K562 (cell line): ENCODE results near the gene HPCAL1. TPM values are rescaled to one million over a fixed set of nuclear protein-coding genes. Genes with fewer than 3 reads are reported as not detected.

Experiments
- ATF7 ChIP-seq: fragments of 450-650 bp; IDR thresholded peaks from 2 replicates; pipeline ENCODE4 v1.7.1; 2014; ENCODE audit warnings: mild to moderate bottlenecking, moderate library complexity
- C11orf30 ChIP-seq: fragments of 450-650 bp; IDR thresholded peaks from 2 replicates; pipeline ENCODE4 v1.6.1; 2016; ENCODE audit warnings: low read depth, mild to moderate bottlenecking
- CEBPB ChIP-seq: fragments of 450-650 bp; IDR thresholded peaks from 2 replicates; pipeline ENCODE4 v1.6.1; 2016; ENCODE audit warnings: missing genetic modification characterization, missing compliant biosample characterization
- CXXC5 ChIP-seq: fragments of 250-450 bp; sonication (Bioruptor Pico); IDR thresholded peaks from 2 replicates; pipeline ENCODE4 v1.8.0; 2022; ENCODE audit warnings: inconsistent platforms, mild to moderate bottlenecking, moderate library complexity
- GATAD2A ChIP-seq: fragments of 450-650 bp; IDR thresholded peaks from 2 replicates; pipeline ENCODE4 v1.6.1; 2017
- JUNB ChIP-seq: fragments of 450-650 bp; formaldehyde crosslinking; conservative IDR thresholded peaks from 2 replicates; pipeline ENCODE4 v1.4.0; 2020; ENCODE audit warnings: mild to moderate bottlenecking
- MXI1 ChIP-seq: IDR thresholded peaks from 2 replicates; pipeline ENCODE4 v1.6.1; 2011; ENCODE audit warnings: low read depth, mild to moderate bottlenecking, improper control_type of control experiment, low read length
- POLR3G ChIP-seq: IDR thresholded peaks from 2 replicates; pipeline ENCODE4 v1.6.1; 2011; ENCODE audit not compliant: insufficient read length, insufficient replicate concordance; ENCODE audit errors: extremely low read depth
- RBM17 ChIP-seq: fragments of 200-400 bp; formaldehyde crosslinking; IDR thresholded peaks from 2 replicates; pipeline ENCODE4 v1.6.1; 2017; ENCODE audit warnings: low read depth, mild to moderate bottlenecking, low read length, borderline replicate concordance
- ZBTB8A ChIP-seq: fragments of 450-650 bp; IDR thresholded peaks from 2 replicates; pipeline ENCODE4 v1.6.1; 2018; ENCODE audit warnings: mild to moderate bottlenecking, moderate library complexity; ENCODE audit not compliant: partially characterized antibody
- polyA plus RNA-seq, 8 experiments: library from polyadenylated mRNA; depleted of rRNA in 4 of 8; stranded (reverse) in 5 of 8; unstranded in 3 of 8; fragments of >200 nt; fragmentation: Nextera tagmentation in 2 of 8; fragmentation: Illumina TruSeq in 1 of 8; extraction: Ambion mirVana in 2 of 8; extraction: Trizol in 1 of 8; gene quantifications; 2 replicates each; pipeline versions ENCODE4 v1.2.1 to v1.2.3, GENCODE V29; 2011 to 2014; ENCODE audit warnings: inconsistent platforms in 1 of 8, missing spikeins in 1 of 8
- total RNA-seq, 7 experiments: library from RNA; depleted of rRNA in 6 of 7; stranded (reverse); fragments of >200 nt in 6 of 7; fragmentation: Illumina TruSeq in 2 of 7; extraction: Trizol in 2 of 7; gene quantifications; 2 replicates each; pipeline versions ENCODE4 v1.2.1 to v1.2.3, GENCODE V29; 2011 to 2021; ENCODE audit warnings: low replicate concordance in 1 of 7
- TF ChIP-seq, protein P1 (sequence below): sonication (generic); formaldehyde crosslinking; IDR thresholded peaks from 2 replicates; pipeline ENCODE4 v1.8.0; 2022; ENCODE audit warnings: mild to moderate bottlenecking, missing genetic modification reagents
- TF ChIP-seq, protein P2 (sequence below): fragments of 250-450 bp; sonication (Bioruptor Pico); IDR thresholded peaks from 2 replicates; pipeline ENCODE4 v1.8.0; 2022; ENCODE audit warnings: moderate library complexity, mild to moderate bottlenecking, inconsistent platforms
- TF ChIP-seq, protein P3 (sequence below), 3 experiments: fragments of 200-800 bp in 1 of 3; sonication (Bioruptor generic) in 1 of 3; sonication (generic) in 1 of 3; formaldehyde crosslinking in 1 of 3; IDR thresholded peaks; 2 replicates each; pipeline versions ENCODE4 v1.6.1 to v1.8.0; 2016 to 2022; ENCODE audit warnings: mild to moderate bottlenecking in 2 of 3, missing compliant biosample characterization in 2 of 3, missing genetic modification characterization in 2 of 3, missing genetic modification reagents in 1 of 3
- TF ChIP-seq, protein P4 (sequence below): sonication (generic); formaldehyde crosslinking; IDR thresholded peaks from 2 replicates; pipeline ENCODE4 v1.8.0; 2022; ENCODE audit warnings: mild to moderate bottlenecking, missing genetic modification reagents, borderline replicate concordance
- TF ChIP-seq, protein P5 (sequence below), 2 experiments: IDR thresholded peaks; 2 replicates each; pipeline ENCODE4 v1.6.1; 2011; ENCODE audit warnings: borderline replicate concordance in 1 of 2, control low read depth in 1 of 2, low read depth in 1 of 2, low read length in 1 of 2, mild to moderate bottlenecking in 1 of 2, mixed read lengths in 1 of 2, moderate library complexity in 1 of 2; ENCODE audit not compliant: insufficient read depth in 1 of 2, insufficient read length in 1 of 2, poor library complexity in 1 of 2, severe bottlenecking in 1 of 2; ENCODE audit errors: extremely low read depth in 1 of 2

Gene HPCAL1
- total and polyA plus RNA-seq, 9 of the 15 experiments (the other 6 are each of a cell fraction or from before 2014, with no cell fraction given) = 2.7 to 65.5 (median 23.9) TPM

DNA sequence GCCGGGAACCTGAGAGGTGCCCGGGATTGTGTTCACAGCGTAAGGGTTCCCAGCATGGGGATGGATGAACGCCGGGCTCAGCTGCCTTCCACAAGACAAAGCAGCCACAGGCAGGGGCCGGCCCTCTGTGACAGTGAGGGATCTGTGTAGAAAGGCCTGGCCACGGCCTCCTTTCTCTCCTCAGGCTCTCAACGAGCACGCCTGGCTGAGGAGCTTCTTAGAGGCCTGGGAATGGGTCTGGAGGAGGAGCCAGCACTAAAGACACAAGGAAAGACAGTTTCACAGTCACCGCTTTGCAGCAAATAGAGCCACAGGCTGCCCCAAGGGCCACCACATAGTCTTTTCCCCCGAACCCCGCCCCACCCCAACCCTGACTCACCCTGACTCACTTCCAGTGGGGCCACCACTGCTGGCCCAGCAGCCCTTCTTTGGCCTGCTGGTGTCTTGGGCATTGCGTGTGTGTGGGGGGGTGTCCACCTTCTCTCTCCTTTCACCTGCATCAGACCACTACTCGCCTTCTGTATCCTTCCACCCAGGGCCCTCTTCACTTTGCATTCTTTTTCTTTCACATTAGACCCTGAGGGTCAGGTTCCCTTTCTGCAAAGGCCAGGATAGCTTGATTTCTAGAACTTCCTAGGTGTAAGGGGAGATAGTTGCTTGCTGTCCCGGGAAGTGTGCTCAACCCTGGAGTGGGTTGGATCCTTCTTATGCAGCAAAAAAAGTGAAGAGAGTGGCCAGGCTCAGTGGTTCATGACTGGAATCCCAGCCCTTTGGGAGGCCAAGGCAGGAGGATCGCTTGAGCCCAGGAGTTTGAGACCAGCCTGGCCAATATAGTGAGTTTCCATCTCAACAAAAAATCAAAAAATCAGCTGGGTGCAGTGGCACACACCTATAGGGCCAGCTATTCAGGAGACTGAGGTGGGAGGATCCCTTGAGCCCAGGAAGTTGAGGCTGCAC lies 19.3 kb upstream of the HPCAL1 start (continued):
- TF ChIP-seq, protein P1, sequence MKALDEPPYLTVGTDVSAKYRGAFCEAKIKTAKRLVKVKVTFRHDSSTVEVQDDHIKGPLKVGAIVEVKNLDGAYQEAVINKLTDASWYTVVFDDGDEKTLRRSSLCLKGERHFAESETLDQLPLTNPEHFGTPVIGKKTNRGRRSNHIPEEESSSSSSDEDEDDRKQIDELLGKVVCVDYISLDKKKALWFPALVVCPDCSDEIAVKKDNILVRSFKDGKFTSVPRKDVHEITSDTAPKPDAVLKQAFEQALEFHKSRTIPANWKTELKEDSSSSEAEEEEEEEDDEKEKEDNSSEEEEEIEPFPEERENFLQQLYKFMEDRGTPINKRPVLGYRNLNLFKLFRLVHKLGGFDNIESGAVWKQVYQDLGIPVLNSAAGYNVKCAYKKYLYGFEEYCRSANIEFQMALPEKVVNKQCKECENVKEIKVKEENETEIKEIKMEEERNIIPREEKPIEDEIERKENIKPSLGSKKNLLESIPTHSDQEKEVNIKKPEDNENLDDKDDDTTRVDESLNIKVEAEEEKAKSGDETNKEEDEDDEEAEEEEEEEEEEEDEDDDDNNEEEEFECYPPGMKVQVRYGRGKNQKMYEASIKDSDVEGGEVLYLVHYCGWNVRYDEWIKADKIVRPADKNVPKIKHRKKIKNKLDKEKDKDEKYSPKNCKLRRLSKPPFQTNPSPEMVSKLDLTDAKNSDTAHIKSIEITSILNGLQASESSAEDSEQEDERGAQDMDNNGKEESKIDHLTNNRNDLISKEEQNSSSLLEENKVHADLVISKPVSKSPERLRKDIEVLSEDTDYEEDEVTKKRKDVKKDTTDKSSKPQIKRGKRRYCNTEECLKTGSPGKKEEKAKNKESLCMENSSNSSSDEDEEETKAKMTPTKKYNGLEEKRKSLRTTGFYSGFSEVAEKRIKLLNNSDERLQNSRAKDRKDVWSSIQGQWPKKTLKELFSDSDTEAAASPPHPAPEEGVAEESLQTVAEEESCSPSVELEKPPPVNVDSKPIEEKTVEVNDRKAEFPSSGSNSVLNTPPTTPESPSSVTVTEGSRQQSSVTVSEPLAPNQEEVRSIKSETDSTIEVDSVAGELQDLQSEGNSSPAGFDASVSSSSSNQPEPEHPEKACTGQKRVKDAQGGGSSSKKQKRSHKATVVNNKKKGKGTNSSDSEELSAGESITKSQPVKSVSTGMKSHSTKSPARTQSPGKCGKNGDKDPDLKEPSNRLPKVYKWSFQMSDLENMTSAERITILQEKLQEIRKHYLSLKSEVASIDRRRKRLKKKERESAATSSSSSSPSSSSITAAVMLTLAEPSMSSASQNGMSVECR = no peak
- TF ChIP-seq ATF7 (no peak; the same call in 1 of the 2 replicates), C11orf30 (no peak), GATAD2A (peak; percentile 50; the same call in 1 of the 2 replicates), RBM17 (no peak), CXXC5 (CRISPR knock-in tag) (no peak), CEBPB (tag) (no peak), POLR3G (no peak), JUNB (no peak), ZBTB8A (no peak), MXI1 (no peak)
- TF ChIP-seq, protein P2, sequence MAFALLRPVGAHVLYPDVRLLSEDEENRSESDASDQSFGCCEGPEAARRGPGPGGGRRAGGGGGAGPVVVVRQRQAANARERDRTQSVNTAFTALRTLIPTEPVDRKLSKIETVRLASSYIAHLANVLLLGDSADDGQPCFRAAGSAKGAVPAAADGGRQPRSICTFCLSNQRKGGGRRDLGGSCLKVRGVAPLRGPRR = no peak
- TF ChIP-seq, protein P3, sequence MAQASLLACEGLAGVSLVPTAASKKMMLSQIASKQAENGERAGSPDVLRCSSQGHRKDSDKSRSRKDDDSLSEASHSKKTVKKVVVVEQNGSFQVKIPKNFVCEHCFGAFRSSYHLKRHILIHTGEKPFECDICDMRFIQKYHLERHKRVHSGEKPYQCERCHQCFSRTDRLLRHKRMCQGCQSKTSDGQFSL (CRISPR knock-in tag; IDR thresholded peaks at IDR 0.05) = peak; percentile 97
- TF ChIP-seq, protein P3 (tag; IDR thresholded peaks at IDR 0.05) = peak in 1 of 2 experiments; percentile 68; a peak in 2 of 4 replicates
- TF ChIP-seq, protein P4, sequence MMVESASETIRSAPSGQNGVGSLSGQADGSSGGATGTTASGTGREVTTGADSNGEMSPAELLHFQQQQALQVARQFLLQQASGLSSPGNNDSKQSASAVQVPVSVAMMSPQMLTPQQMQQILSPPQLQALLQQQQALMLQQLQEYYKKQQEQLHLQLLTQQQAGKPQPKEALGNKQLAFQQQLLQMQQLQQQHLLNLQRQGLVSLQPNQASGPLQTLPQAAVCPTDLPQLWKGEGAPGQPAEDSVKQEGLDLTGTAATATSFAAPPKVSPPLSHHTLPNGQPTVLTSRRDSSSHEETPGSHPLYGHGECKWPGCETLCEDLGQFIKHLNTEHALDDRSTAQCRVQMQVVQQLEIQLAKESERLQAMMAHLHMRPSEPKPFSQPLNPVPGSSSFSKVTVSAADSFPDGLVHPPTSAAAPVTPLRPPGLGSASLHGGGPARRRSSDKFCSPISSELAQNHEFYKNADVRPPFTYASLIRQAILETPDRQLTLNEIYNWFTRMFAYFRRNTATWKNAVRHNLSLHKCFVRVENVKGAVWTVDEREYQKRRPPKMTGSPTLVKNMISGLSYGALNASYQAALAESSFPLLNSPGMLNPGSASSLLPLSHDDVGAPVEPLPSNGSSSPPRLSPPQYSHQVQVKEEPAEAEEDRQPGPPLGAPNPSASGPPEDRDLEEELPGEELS = no peak
- TF ChIP-seq, protein P5, sequence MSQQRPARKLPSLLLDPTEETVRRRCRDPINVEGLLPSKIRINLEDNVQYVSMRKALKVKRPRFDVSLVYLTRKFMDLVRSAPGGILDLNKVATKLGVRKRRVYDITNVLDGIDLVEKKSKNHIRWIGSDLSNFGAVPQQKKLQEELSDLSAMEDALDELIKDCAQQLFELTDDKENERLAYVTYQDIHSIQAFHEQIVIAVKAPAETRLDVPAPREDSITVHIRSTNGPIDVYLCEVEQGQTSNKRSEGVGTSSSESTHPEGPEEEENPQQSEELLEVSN (IDR thresholded peaks at IDR 0.05; ENCODE audit: borderline replicate concordance in 1 of 2, extremely low read depth in 1 of 2, insufficient read depth in 1 of 2, insufficient read length in 1 of 2, low read depth in 1 of 2, low read length in 1 of 2, poor library complexity in 1 of 2, severe bottlenecking in 1 of 2) = peak in 1 of 2 experiments; percentile 35
